Activated CD8-positive, alpha-beta memory T cell treated with anti-CD3 and anti-CD28 coated beads, Interleukin-2, amount 50 U/mL, for 1 hour (primary cell): ENCODE data around the gene ZNF324B.
"Not testable (repeated sequence)": the region's sequence is repeated elsewhere in the genome, so short reads cannot be mapped to it uniquely, and the experiment has no call there.

ENCODE experiments used
- DNase-seq: peaks from one replicate; pipeline ENCODE4 v3.0.0-alpha.2; 2020; ENCODE audit errors: extremely low read depth

The ZNF324B gene

DNA sequence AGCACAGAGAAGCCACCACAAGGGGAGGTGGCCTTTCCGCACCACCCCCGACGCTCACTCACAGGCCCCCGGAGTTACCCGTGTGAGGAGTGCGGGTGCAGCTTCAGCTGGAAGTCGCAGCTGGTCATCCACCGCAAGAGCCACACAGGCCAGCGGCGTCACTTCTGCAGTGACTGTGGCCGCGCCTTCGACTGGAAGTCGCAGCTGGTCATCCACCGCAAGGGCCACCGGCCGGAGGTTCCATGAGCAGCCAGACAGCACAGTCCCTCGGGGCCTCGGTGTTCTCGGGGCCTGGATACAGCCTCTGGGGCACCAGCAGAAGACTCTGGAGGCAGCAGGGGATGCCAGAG, 29.0 kb downstream of the ZNF324B start:
- no peak for DNase-seq

GRCh38 chr19:58480831-58481230, 29.4 kb downstream of the ZNF324B start:
- no peak for DNase-seq

- no peak for DNase-seq
Observed at GRCh38 chr19:58482372-58482771, 30.9 kb downstream of the ZNF324B start.

GRCh38 chr19:58483776-58484175, 32.4 kb downstream of the ZNF324B start:
- DNase-seq = no peak

DNA sequence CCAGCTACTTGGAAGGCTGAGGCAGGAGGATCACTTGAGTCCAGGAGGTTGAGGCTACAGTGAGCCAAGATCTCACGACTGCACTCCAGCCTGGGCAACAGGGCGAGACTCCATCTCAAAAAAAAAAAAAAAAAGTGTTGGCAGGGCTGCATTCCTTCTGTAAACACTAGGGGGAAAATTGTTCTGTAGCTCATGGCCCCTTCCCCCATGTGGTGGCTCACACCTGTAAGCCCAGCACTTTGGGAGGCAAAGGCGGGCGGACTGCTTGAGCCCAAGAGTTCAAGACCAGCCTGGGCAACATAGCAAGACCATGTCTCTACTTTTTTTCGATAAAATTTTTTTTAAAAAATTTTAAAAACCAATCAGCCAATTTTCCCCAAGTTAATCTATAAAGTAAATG, 32.9 kb downstream of the ZNF324B start:
- DNase-seq = not testable (repeated sequence)

DNA sequence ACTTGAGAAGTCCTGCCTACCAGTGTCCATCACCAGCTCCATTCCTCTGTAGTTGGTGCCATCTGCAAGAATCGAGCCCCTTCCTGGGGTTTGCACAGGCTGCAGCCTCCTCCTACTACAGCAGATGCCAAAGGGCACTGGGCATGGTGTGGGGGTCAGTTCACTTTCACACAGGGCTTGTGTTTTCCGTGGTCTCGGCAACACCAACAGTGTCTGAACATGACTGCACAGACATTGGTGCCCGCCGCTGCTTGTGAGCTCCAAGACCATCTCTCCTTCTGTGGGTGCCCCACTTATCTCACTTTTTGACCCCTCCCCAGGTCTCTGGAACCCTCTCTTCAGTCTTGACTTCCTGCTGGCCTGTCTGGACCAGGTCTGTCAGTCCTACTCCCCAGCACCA, 40.0 kb downstream of the ZNF324B start:
- no peak for DNase-seq

GRCh38 chr19:58492265-58492664, 40.8 kb downstream of the ZNF324B start:
- no peak for DNase-seq

DNA sequence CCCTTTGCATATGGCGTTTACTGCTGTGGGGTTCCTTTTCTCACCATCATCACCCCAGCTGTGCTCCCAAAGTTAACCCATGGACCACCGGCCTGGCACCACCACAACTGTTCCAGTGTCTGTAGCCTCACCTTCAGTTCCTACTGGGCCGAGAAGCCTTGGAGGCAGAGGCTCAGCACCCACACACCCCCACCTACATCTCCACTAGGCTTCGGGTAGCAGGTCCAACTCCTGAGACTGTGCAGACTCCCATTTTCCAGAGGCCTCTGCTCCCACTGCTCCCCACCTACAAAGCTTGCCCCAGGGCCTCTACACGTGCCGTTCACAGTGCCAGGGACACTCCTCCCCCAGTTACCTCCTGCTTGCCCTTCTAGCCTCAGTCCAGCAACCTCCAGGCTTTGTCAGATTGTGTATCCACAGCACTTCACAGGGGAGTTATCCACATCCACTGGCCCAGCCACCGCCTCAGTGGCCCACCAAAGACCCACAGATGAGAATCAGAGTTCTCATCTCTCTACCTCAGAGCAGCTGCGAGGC, 46.3 kb downstream of the ZNF324B start:
- DNase-seq = no peak

DNA sequence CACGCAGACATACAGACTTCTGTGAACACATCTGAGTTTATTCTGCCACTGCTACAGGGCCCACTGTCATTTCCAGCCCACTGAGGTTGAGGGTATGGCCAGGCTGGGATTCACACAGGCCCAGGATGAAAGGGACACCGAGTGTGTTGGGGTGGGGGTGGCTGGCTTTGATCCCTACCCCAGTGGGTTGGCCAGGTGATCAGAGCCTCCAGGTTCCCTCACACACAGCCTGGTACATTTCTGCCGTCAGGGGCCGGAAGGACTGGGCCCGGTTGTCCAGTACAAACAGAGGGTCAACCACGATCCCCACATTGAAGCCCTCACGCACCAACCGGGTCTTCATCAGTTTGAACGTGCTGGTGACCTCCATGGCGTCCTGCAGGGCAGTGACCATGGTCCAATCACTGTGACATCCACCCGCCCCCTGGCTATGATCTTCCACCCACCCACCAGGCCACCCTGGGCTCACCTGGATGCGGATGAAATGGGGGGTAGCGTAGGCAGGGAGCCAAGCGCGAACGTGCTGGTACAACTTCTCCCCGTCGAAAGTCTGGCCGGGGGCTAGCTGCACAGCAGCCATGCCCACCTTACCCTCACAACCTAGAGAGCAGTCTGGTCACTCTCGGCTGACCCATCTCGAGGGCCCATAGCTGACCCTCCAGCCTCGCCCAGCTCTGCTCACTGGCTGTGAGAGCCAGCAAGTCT, 47.0 kb downstream of the ZNF324B start:
- no peak for DNase-seq

DNA sequence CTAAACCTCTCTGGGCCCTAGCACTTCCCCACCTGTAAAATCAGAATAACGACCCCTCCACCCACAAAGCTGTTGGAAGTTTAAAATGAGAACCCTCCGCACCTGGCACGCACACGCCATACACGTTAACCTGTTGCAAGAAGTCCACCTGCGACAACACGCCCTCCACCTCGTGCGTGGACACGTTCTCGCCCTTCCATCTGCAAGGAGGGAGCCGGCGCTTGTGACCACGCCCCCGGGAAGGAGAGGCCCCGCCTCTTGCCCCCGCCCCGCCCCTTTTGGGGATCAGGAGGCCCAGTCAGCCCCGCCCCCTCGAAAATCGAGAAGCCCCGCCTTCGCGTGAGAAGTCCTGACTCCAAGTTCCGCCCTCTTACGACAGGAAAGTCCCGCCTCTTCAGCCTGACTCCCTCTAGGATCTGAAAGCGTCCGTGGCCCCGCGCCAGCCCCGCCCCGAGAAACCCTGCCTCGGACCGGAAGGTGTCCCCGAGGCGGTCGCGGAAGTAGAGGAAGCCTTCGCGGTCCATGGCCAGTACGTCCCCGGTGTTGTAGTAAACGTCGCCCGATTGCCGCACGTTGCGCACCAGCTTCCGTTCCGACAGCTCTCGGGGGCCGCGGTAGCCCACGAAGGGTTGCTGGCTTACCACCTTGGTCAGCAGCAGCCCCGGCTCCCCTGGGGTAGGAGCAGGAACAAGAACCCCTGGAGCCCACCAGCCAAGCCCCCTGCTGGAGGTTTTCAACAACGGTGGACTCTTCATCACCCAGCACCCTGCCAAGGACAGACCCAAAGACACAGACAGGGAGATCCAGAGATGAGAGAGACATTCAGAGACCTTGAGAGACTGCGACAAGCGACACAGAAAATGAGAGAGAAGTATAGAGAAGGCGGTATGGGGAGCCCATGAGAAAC, 47.9 kb downstream of the ZNF324B start:
- DNase-seq = peak; percentile 86

- no peak for DNase-seq
Observed at GRCh38 chr19:58500242-58500641, 48.8 kb downstream of the ZNF324B start.
